Raji (cell line): ENCODE measurements around the gene GORASP2.

Source experiments
- POLR2A ChIP-seq: IDR thresholded peaks from 2 replicates; pipeline ENCODE4 v1.6.1; 2011; ENCODE audit warnings: low read depth, low read length, control low read depth; ENCODE audit not compliant: insufficient read depth

The GORASP2 gene

GRCh38 chr2:170928824-170929685 lies at the start of gene GORASP2:
GORASP2 (plus strand) TSS chr2:170929253; CDS start chr2:170929341, 88 bp downstream.
- TF ChIP-seq POLR2A, result peak; percentile 87

- TF ChIP-seq POLR2A, result no peak
Observed at GRCh38 chr2:170881840-170882239, 47.2 kb upstream of the GORASP2 start.

- no peak for TF ChIP-seq POLR2A
Observed at GRCh38 chr2:170882758-170883157, 46.3 kb upstream of the GORASP2 start.

GRCh38 chr2:170883683-170884082 lies 45.4 kb upstream of the GORASP2 start:
- TF ChIP-seq POLR2A, result no peak

GRCh38 chr2:170885130-170885791 lies 43.8 kb upstream of the GORASP2 start:
- TF ChIP-seq POLR2A, result no peak

GRCh38 chr2:170886386-170886785 lies 42.7 kb upstream of the GORASP2 start:
- TF ChIP-seq POLR2A, result no peak

- no peak for TF ChIP-seq POLR2A
Observed at GRCh38 chr2:170887496-170887895, 41.6 kb upstream of the GORASP2 start.

- no peak for TF ChIP-seq POLR2A
Observed at GRCh38 chr2:170887896-170888295, 41.2 kb upstream of the GORASP2 start.

GRCh38 chr2:170891893-170892292 lies 37.2 kb upstream of the GORASP2 start:
- no peak for TF ChIP-seq POLR2A

- no peak for TF ChIP-seq POLR2A
Observed at GRCh38 chr2:170892391-170892951, 36.6 kb upstream of the GORASP2 start.

- no peak for TF ChIP-seq POLR2A
Observed at GRCh38 chr2:170895023-170895757, 33.9 kb upstream of the GORASP2 start.

- no peak for TF ChIP-seq POLR2A
Observed at GRCh38 chr2:170896622-170897021, 32.4 kb upstream of the GORASP2 start.

- TF ChIP-seq POLR2A, result no peak
Observed at GRCh38 chr2:170897108-170897507, 31.9 kb upstream of the GORASP2 start.

- TF ChIP-seq POLR2A, result no peak
Observed at GRCh38 chr2:170905864-170906263, 23.2 kb upstream of the GORASP2 start.

GRCh38 chr2:170911314-170911889 lies 17.7 kb upstream of the GORASP2 start:
- TF ChIP-seq POLR2A, result no peak

- TF ChIP-seq POLR2A, result no peak
Observed at GRCh38 chr2:170917219-170917913, 11.7 kb upstream of the GORASP2 start.
